ENCODE data around the gene GFI1B. TPM values are rescaled to one million over a fixed set of nuclear protein-coding genes. Genes with fewer than 3 reads are reported as not detected.
"Not testable (repeated sequence)": the region's sequence is repeated elsewhere in the genome, so short reads cannot be mapped to it uniquely, and the experiment has no call there.

GFI1B gene
- total RNA-seq, 1 donor from 2014 or later, result 0.43 TPM

DNA sequence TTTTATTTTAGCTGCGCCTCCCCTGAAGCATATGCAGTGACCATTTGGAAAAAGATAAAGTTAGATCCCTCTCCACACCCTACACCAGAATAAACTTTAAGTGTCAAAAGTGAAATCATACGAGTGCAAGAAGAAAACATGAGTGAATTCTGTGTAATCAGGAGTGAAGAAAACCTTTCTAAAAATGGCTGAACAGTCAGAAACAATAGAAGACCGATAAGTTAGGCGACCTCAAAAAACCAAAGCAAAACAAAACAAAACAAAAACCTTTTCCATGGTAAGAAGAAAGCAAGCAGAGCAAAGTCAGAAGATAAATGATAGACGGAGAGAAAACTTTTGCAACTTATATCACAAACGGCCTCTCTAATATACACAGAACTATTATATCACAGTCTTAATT lies 17.5 kb upstream of the GFI1B start:
- no peak for DNase-seq (ENCODE audit: missing footprints)
- ATAC-seq, result no peak
- intact Hi-C loops (cut with DNase I), result no loop called here

DNA sequence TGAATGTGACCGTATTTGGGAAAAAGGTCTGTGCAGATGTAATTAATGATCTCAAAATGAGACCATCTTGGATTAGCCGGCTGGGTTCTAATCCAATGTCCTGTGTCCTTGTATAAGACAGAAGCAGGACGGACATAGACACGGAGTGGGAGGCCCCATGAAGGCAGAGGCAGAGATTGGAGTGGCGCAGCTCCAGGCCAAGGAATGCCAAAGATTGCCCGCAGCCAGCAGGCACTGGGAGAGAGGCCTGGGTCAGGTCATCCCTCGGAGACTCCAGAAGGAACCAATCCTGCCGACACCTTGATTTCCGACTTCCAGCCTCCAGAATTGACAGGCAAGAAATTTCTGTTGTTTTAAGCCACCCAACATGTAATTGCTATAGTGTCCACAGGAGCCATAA lies 13.0 kb upstream of the GFI1B start:
- no peak for DNase-seq (ENCODE audit: missing footprints)
- intact Hi-C loops (cut with DNase I), result no loop called here
- ATAC-seq, result no peak

DNA sequence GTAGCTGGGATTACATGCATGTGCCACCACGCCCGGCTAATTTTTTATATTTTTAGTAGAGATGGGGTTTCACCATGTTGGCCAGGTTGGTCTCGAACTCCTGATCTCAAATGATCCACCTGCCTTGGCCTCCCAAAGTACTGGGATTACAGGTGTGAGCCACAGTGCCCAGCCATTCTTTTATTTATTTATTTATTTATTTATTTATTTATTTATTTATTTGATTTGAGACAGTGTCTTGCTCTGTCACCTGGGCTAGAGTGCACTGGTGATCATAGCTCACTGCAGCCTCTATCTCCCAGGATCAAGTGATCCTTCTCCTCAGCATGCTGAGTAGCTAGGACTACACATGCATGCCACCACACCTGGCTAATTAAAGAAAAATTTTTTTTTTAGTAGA lies 10.6 kb upstream of the GFI1B start:
- ATAC-seq; intact Hi-C loops (cut with DNase I); DNase-seq (ENCODE audit: missing footprints): not testable (repeated sequence)

DNA sequence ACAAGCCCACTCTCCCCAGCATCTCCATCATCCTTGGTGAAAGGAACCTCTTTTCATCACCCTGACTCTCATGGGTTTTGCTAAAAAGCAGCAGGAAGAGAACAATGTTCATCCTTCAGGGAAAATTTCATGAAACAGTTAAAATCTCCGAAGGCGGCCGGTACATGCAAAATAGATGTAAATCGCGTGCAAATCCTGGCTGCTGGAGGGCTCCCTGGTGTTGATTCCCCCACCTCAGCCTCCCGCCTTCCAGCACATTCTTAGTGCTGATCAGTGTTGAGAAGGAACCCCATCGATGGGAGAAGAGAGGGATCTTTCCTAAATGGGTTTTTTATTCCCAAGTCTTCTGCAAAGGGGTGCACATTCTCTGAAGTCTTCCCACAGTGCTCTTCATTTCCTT lies 8.7 kb upstream of the GFI1B start:
- ATAC-seq (no peak), DNase-seq (ENCODE audit: missing footprints) (no peak)
- intact Hi-C loops (cut with DNase I), result loop anchor here (10.0 kb wide), 1 partner anchor 165 kb away; no protein-coding TSS in a partner anchor

DNA sequence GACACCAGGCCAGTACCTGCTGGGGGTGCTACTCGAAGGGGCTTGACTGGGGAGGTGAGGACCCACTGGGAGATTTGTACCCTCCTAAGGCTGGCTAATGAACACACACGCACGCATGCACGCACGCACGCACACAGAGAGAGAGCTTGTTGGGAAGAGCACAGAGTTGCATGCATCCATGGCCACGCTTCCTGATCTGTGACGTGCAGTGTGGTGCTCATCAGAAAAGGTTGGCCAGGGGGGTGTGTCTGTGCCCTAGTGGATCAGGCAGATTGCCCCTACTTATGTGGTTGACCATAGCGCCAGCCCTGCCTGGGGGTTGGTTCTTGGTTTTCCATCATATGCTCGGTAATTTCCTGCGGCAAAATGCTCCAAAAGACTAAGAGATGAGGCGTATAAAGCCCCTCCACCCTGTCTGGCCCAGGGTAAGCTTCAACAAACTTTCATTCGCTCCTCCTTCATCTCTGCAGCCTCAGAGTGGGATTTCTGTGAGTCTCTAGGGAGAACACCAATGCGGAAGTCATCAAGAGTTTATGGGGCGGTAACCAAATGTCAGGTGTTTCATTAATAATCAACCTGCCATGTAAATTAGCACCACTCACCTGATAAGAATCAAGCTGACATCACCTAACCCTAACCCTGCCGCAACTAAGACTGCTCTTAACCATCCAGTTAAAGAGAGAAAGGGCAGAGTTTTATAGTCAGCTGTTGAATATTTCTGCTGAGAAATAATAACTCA lies 8.0 kb upstream of the GFI1B start:
- ATAC-seq (no peak), DNase-seq (ENCODE audit: missing footprints) (no peak)
- intact Hi-C loops (cut with DNase I), result loop anchor here (10.0 kb wide), 1 partner anchor 166 kb away; no protein-coding TSS in a partner anchor

DNA sequence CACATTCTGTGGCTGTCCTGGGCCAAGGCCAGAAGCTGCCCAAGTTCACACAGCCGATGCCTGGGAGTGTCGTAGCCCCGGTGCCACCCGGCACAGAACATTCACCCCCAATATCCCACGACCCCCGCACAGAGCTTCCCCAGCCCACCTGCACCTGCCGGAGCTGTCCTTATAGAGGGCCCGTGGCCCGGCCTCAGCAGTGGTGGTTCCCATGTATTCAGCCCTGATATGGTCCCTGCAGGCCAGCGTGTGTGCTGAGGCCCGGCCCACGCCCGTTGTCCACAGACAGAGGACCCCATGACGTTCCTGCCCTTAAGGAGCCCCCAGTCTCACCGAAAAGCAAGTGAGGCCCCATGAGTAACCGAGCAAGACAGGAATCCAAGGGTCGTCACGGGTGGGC lies 5.3 kb upstream of the GFI1B start:
- intact Hi-C loops (cut with DNase I), result loop anchor here (10.0 kb wide), 1 partner anchor 168 kb away; no protein-coding TSS in a partner anchor
- no peak for DNase-seq (ENCODE audit: missing footprints)
- no peak for ATAC-seq

DNA sequence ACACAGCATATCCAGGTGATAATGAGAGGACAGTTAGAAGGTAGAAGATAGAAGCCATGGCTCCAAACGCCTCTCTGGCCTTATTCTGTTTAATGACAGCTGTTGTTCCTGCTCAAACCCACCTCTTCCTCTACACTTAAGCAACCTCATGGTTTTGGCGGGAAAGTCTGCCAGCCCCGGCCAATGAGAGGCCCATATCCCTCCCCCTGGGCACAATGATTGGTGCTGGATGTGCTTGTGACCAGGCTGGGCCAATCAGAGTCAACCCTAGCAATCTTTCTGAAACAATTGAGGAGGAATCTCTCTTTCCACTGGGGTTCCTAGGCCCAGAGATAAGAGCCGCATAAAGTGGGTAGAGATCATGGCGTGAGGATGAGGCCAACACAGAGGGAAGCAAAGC lies 4.8 kb upstream of the GFI1B start:
- intact Hi-C loops (cut with DNase I), result loop anchor here (10.0 kb wide), 1 partner anchor 169 kb away; no protein-coding TSS in a partner anchor
- DNase-seq (ENCODE audit: missing footprints), result no peak
- no peak for ATAC-seq

DNA sequence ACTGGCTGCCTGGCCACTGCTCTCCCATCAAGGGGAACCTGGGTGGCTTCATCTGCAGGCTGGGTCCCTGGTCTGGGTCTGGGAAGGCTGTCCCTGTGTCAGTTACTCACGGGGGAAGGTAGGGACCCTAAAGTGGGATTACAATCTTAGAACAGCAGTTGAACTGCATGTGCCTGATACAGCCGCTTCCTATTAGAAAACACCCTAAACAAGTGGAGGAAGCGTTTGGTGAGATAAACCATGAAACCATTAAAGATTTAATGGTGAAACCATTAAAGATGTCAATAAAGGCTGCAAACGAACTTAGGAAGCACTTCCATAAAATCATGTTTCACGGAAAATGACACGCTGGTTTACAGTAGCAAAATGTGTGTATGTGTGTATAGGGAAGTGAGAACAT lies 2.5 kb upstream of the GFI1B start:
- intact Hi-C loops (cut with DNase I), result loop anchor here (10.0 kb wide), 1 partner anchor 171 kb away; no protein-coding TSS in a partner anchor
- ATAC-seq, result no peak
- DNase-seq (ENCODE audit: missing footprints), result no peak

DNA sequence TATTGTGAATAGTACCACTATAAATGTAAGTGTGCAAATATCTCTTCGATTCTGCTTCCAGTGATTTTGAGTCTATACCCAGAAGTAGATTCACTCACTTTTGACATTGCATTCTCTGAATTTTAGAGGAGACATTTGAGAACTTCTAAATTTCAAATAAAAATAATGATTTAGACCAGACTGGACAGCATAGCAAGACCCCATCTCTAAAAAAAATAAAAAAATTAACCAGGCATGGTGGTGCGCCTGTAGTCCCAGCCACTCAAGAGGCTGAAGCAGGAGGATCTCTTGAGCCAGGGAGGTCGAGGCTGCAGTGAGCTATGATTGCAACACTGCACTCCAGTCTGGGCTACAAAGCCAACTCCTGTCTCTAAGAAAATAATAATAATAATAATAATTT lies 1.9 kb upstream of the GFI1B start:
- no peak for DNase-seq (ENCODE audit: missing footprints)
- ATAC-seq, result no peak
- intact Hi-C loops (cut with DNase I), result loop anchor here (10.0 kb wide), 1 partner anchor 172 kb away; no protein-coding TSS in a partner anchor

DNA sequence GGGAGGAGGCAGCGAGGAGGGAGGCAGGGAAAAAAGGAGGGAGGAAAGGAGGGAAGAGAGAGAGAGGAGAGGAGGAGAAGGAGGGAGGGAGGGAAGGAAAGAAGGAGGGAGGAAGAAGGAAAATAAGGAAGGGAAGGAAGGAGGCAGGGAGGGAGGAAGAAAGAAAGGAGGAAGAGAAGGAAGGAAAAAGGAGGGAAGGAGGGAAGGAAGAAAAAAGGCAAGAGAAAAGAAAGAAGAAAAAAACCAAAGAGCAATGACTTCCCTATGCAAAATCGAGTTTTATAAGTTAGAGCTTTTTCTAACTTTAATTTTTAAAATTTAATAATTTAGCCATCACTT lies 413 bp upstream of the GFI1B start:
- DNase-seq (ENCODE audit: missing footprints) (no peak), ATAC-seq (no peak)
- intact Hi-C loops (cut with DNase I), result loop anchor here (10.0 kb wide), 1 partner anchor 173 kb away; no protein-coding TSS in a partner anchor

DNA sequence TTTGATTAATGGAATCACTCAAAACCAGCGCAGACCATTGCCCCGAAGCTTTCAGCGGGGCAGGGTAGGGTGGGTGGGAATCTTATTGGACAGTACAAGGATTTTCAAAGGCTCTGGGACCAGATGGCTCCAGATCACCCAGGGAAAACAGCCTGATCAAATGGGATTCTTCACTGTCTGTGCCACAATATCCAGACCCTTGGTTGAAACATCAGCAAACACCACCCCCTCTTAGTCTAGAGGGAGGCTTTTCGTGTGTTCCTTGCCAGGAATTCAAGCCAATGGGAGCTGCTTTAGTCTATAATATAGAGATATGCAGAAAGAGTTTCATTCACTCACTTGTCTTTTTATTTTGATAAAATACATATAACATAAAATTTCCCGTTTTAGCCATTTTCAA lies 1.7 kb downstream of the GFI1B start:
- ATAC-seq, result no peak
- intact Hi-C loops (cut with DNase I), result no loop called here
- no peak for DNase-seq (ENCODE audit: missing footprints)

DNA sequence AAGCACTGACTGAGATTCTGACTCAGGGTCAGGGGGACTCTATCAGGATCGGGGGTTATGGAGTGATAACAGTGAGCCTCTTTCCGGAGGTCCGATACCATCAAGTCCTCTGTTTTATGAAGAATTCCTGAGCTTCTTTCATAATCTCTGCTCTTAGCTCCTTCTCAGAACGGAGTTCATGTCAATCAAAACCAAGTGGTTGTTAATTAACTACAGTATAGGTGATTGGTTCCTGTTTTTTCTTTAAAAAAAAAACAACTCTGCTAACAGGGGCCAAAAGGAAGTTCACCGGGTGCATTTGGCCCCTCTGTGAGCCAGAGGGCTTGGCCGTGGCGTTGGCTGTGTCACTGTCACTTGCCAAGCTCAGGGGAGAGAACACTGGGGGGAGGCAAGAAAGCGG lies 4.0 kb downstream of the GFI1B start:
- ATAC-seq (no peak), DNase-seq (ENCODE audit: missing footprints) (no peak)
- intact Hi-C loops (cut with DNase I), result no loop called here

DNA sequence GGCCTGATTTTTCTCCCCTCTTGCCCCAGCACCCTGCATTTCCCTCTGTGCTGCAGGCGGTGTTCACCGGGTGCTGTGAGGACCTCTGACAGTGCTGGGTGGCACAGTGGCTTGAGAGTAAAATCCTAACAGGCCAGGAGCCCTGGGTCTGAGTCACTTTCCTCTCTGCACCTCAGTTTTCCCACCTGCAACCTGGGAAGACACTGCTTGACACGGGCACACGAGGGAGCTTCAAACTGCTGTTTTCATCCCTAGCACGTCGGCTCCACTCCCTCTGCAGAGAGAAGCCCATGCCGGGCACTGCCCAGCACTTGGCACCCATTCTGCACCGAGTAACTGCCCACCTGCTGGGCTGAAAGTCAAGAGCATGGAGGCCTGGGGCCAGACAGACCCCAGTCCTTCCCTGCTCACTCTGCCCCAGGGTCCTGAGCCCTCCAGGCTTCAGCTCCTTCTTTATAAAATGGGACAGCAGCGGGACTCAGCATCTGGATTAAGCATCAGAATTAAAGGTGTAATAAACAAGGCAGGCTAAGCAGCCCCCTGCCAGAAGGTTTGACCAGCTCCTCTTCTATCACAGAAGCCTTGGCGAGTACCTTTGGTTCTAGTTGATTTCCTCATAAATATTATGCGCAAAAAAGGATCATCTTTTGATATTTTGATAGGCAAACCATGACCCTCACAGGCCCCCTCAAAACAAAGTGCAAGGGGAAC lies 5.2 kb downstream of the GFI1B start:
- intact Hi-C loops (cut with DNase I), result no loop called here
- DNase-seq (ENCODE audit: missing footprints), result no peak
- ATAC-seq, result no peak

DNA sequence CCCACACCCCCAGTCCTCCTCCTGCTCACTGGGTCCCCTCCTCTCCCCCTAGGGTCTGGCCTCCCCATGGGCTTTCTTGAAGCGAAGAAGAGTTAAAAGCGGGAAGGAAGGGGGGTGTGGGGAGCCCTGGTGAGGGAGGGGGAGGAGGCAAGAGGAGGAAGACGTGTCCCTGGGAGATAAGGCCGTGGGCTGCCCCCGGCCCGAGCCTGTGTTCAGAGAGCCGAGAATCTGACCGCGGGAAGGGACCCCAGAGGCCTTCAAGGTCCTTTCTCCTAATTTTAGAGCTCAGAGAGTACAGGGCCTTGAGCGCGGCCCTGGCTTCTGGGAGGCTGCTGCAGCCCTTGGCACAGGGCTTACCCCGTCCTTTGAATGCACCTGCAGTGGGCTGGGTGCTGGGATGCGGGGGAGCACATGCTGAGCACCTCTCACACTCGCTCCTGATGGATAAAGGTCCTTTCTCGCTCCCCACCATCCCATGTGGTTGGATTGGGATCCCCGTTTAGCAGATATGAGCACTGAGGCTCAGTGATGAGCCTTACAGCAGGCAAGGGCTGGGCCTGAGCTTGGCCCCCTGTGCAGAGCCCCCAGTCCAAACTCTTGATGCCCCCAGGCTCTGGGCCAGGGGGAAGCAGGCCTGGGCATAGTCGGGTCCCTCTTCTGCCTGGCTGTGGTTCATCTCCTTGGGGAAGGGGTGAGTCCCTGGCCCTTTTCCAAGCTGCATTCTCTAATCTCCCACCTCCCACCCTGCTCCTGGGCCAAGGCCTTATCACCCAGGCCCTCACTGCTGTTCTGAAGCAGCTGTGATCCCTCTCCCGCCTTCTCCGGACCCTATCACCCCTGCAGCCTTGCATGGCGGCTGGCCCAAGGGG lies 5.9 kb downstream of the GFI1B start:
- ATAC-seq (no peak), DNase-seq (ENCODE audit: missing footprints) (no peak)
- intact Hi-C loops (cut with DNase I), result no loop called here

DNA sequence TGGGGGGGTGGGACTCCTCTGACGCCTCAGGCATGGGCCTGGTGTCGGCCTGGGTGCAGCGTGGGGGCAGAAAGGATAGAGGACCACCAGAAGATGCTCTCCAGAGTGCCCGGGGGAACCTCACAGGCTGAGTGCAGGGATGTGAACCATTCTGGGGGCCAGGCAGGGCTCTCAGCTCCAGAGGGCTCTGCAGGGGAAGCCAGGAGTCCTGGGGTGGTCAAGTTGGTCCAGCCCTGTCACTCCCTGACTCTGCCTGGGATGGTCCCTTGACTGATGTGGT lies 6.5 kb downstream of the GFI1B start:
- DNase-seq (ENCODE audit: missing footprints) (no peak), ATAC-seq (no peak)
- intact Hi-C loops (cut with DNase I), result no loop called here

DNA sequence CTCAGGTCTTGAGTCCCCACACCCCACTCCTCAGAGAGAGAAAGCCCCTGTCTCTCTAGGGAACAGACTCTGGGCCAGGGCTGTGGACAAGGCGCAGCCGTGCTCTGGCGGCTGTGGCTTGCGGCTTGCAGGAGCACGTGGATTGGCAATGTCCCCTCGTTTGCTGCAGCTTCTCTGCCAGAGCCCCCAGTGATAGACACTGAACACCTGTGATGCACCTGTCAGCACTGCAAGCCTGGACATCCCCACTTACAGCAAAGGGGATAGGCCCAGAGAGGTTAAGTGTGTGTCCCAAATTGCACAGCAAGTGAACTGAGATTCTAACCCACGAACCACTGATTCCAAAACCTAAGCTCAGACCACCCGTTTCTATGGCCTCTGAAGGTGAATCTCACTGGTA lies 7.0 kb downstream of the GFI1B start:
- no peak for DNase-seq (ENCODE audit: missing footprints)
- ATAC-seq, result no peak
- intact Hi-C loops (cut with DNase I), result no loop called here

DNA sequence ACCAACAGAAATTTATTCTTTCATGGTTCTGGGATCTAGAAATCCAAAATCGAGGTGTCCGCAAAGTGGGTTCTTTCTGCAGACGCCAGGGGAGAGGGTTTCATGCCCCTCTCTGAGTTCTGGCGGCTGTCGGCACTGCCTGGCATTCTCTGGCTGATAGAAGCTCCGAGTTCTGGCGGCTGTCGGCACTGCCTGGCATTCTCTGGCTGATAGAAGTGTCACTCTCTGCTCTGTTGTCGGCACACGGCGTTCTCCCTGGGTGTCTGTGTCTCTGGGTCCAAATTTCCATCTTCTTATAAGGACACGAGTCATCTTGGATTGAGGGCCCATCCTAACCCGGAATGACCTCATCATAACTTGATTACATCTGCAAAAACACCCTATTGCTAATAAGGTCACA lies 7.6 kb downstream of the GFI1B start:
- ATAC-seq (peak; percentile 56), DNase-seq (ENCODE audit: missing footprints) (no peak)
- intact Hi-C loops (cut with DNase I), result no loop called here

DNA sequence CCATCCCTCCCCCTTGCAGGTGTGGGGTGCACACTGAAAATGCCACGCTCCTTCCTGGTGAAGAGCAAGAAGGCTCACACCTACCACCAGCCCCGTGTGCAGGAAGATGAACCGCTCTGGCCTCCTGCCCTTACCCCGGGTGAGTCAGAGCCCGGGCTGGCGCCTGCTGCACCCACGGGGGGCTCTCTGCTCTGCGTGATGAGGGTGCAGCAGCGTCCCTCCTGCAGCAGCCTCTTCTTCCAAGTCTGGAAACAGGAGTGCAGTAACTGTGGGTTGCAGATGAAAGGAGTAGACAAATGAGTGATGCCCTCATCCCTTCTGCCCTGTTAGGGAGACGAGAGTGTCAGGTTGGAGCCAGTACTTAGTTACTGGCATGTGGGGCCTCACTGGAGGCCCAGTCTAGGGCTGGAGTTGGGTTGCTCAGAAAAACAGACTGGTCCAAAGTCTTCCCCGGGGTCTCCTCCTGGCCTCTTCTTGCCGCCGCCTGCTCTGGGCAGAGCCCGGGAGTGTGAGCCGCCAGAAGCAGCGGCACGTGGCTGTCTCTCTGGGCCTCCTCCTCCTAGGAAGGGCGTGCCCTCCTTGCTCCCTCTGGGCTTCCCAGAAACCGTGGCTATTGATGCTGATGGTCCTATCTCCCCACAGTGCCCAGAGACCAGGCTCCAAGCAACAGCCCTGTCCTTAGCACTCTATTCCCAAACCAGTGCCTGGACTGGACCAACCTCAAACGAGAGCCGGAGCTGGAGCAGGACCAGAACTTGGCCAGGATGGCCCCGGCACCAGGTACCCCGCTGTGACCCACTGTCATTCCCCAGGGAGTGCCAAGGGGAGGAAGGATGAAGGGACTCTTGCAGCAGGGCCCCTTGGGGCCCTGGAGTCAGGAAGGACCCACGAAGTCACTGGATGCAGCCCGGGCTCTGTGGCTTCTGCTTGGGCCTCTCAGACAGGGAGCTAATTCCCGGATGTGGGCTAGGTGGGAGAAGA lies 8.4 kb downstream of the GFI1B start:
- intact Hi-C loops (cut with DNase I), result no loop called here
- ATAC-seq (no peak), DNase-seq (ENCODE audit: missing footprints) (no peak)
